ENCODE results near the gene RAB31.

RAB31 gene

DNA sequence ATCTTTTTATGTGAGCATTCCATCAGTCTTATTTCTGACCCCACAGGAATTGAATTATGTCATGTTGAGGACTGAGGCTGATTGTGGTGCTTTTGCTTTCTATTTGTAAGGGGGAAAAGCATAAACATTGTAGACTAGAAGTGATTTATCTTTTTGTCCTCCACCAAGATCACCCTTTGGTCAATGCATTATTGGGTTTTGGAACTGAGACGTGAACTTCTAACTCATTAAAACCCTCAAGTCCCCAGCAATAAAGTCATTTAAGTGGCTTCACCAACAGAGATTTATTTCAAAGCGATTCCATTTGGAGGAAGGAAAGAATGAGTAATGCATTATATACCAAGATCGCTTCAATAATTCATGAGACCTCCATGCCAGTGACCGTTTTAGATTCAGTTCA lies 102.2 kb downstream of the RAB31 start:
- H3K36me3 ChIP-seq (ENCODE audit: control insufficient read depth in 5 of 5, insufficient read depth in 5 of 5, low read length in 5 of 5) = peaks cover 0 to 3% (median 0%) of the 10 kb centered on the region in 5 donors
- H3K4me1 ChIP-seq (ENCODE audit: control insufficient read depth in 5 of 5, insufficient read depth in 5 of 5, low read length in 5 of 5) = peaks cover 4 to 34% (median 27%) of the 10 kb centered on the region in 5 donors
- no peak overlapping the region for H3K9ac ChIP-seq (ENCODE audit: low read length in 5 of 5)
- no peaks in the 10 kb centered on the region for H3K9me3 ChIP-seq (ENCODE audit: control insufficient read depth in 5 of 5, low read length in 5 of 5)
- H3K27ac ChIP-seq (ENCODE audit: low read depth, low read length) = peak overlapping the region; percentile 38
- H3K4me3 ChIP-seq (ENCODE audit: low read depth in 1 of 5, low read length in 5 of 5) = no peak overlapping the region
- no peaks in the 10 kb centered on the region for H3K27me3 ChIP-seq (ENCODE audit: control insufficient read depth in 5 of 5, insufficient read depth in 4 of 5, low read length in 5 of 5)

DNA sequence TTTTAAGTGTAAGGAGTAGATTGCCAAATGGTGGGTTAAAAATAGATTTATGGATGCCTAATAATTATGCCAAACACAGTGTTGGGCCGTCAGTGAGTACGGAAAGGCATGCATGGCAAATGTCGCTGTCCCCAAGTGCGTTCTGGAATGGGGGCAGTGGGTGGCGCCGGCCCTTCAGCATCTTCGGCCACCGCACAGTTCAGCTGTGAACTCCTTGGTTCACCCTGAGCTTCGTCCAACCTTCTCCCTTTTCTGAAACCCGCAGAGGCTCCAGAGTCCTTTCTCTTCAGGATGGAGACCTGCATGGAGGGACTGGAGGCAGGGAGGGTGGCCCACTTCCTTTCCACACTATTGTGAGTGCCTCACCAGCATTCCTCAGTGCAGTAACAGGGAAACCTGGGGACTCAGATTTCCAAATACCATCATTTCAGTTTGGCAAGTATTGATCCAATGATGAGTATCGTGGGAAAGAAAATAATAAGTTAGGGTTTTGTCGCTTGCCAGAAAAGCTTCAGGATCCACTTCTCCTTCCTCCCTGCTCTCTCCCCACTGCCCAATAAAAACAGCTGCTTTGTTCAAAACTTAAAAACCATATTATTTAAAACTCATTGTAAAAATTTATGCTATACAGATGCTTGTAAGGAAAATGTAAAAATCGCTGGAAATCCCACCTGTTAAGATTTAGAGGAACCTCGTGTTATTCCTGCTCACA lies 103.0 kb downstream of the RAB31 start:
- Histone ChIP-seq H3K4me3 (ENCODE audit: low read depth in 1 of 5, low read length in 5 of 5) (no peak overlapping the region), H3K27ac (ENCODE audit: low read depth, low read length) (peak overlapping the region; percentile 38)

DNA sequence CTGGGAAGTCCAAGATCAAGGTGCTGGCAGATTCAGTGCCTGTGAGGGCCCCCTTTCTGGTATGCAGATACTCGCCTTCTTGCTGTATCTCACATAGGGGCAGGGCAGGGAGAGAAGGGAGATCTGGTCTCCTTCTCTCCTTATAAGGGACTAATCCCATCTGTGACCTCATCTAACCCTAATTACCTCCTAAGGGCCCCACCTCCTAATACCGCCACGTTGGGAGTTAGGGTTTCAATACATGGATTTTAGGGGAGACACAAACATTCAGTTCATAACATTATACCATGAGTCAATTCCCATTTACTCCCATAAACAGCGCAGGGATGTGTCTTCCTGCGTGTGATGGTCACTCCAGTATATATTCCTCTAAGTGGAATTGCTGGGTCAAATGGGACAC lies 103.9 kb downstream of the RAB31 start:
- peaks cover 4 to 36% (median 27%) of the 10 kb centered on the region in 5 donors for H3K4me1 ChIP-seq (ENCODE audit: control insufficient read depth in 5 of 5, insufficient read depth in 5 of 5, low read length in 5 of 5)
- H3K27ac ChIP-seq (ENCODE audit: low read depth, low read length) = no peak overlapping the region
- H3K27me3 ChIP-seq (ENCODE audit: control insufficient read depth in 5 of 5, insufficient read depth in 4 of 5, low read length in 5 of 5) = no peaks in the 10 kb centered on the region

More for the DNA sequence above, 103.0 kb downstream of the RAB31 start:
- Histone ChIP-seq H3K36me3 (ENCODE audit: control insufficient read depth in 5 of 5, insufficient read depth in 5 of 5, low read length in 5 of 5) (peaks cover 0 to 6% (median 3%) of the 10 kb centered on the region in 5 donors), H3K9me3 (ENCODE audit: control insufficient read depth in 5 of 5, low read length in 5 of 5) (no peaks in the 10 kb centered on the region), H3K4me1 (ENCODE audit: control insufficient read depth in 5 of 5, insufficient read depth in 5 of 5, low read length in 5 of 5) (peaks cover 4 to 34% (median 27%) of the 10 kb centered on the region in 5 donors), H3K9ac (ENCODE audit: low read length in 5 of 5) (no peak overlapping the region), H3K27me3 (ENCODE audit: control insufficient read depth in 5 of 5, insufficient read depth in 4 of 5, low read length in 5 of 5) (no peaks in the 10 kb centered on the region)

DNA sequence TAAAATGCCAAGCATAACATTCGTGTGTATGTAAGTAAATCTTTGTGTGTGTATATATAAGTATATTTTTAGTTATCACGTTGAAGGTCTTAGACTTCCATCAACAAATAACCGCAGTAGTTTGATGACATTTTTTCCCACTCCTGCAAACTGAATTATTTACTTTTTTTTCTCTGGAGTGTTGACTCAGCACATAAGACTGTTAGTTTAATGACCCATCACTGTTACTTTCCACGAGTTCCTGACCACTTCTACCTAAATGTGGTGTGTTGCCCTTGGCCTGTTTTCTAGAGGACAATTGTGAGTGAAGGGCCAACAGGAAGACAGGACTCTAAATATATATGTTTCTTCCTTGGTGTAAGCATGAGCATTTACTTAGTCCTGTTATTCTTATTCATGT lies 106.3 kb downstream of the RAB31 start:
- Histone ChIP-seq H3K27me3 (ENCODE audit: control insufficient read depth in 5 of 5, insufficient read depth in 4 of 5, low read length in 5 of 5) (no peaks in the 10 kb centered on the region), H3K4me1 (ENCODE audit: control insufficient read depth in 5 of 5, insufficient read depth in 5 of 5, low read length in 5 of 5) (peaks cover 0 to 24% (median 10%) of the 10 kb centered on the region in 5 donors), H3K27ac (ENCODE audit: low read depth, low read length) (no peak overlapping the region), H3K4me3 (ENCODE audit: low read depth in 1 of 5, low read length in 5 of 5) (no peak overlapping the region), H3K36me3 (ENCODE audit: control insufficient read depth in 5 of 5, insufficient read depth in 5 of 5, low read length in 5 of 5) (peaks cover 0 to 11% (median 3%) of the 10 kb centered on the region in 5 donors), H3K9me3 (ENCODE audit: control insufficient read depth in 5 of 5, low read length in 5 of 5) (peaks cover 0 to 4% (median 2%) of the 10 kb centered on the region in 5 donors), H3K9ac (ENCODE audit: low read length in 5 of 5) (no peak overlapping the region)

More for the DNA sequence above, 103.9 kb downstream of the RAB31 start:
- no peak overlapping the region for H3K4me3 ChIP-seq (ENCODE audit: low read depth in 1 of 5, low read length in 5 of 5)
- peaks cover 0 to 6% (median 3%) of the 10 kb centered on the region in 5 donors for H3K36me3 ChIP-seq (ENCODE audit: control insufficient read depth in 5 of 5, insufficient read depth in 5 of 5, low read length in 5 of 5)
- no peak overlapping the region for H3K9ac ChIP-seq (ENCODE audit: low read length in 5 of 5)
- H3K9me3 ChIP-seq (ENCODE audit: control insufficient read depth in 5 of 5, low read length in 5 of 5) = no peaks in the 10 kb centered on the region

DNA sequence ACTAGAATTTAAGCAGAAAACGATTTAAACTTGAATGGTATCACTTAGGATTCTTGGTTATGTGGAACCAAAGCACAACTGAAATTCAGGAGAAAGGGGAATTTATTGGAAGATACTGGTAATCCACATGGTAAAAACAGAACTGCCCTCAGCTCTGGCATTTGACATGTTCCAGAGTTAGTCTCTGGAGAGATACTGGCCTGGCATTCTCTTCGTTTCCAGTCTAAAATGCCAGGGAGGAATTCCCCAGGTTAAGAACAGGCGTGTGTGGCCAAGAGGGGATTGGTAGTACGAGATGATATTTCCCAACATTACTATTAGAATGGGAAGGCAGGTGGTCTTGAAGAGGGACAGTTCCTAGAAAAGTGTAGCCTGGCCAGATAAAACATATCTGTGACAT lies 109.2 kb downstream of the RAB31 start:
- Histone ChIP-seq H3K9me3 (ENCODE audit: control insufficient read depth in 5 of 5, low read length in 5 of 5) (peaks cover 0 to 4% (median 2%) of the 10 kb centered on the region in 5 donors), H3K27me3 (ENCODE audit: control insufficient read depth in 5 of 5, insufficient read depth in 4 of 5, low read length in 5 of 5) (no peaks in the 10 kb centered on the region), H3K36me3 (ENCODE audit: control insufficient read depth in 5 of 5, insufficient read depth in 5 of 5, low read length in 5 of 5) (peaks cover 0 to 11% (median 3%) of the 10 kb centered on the region in 5 donors), H3K4me1 (ENCODE audit: control insufficient read depth in 5 of 5, insufficient read depth in 5 of 5, low read length in 5 of 5) (peaks cover 0 to 6% (median 0%) of the 10 kb centered on the region in 5 donors), H3K9ac (ENCODE audit: low read length in 5 of 5) (no peak overlapping the region), H3K27ac (ENCODE audit: low read depth, low read length) (no peak overlapping the region), H3K4me3 (ENCODE audit: low read depth in 1 of 5, low read length in 5 of 5) (no peak overlapping the region)

DNA sequence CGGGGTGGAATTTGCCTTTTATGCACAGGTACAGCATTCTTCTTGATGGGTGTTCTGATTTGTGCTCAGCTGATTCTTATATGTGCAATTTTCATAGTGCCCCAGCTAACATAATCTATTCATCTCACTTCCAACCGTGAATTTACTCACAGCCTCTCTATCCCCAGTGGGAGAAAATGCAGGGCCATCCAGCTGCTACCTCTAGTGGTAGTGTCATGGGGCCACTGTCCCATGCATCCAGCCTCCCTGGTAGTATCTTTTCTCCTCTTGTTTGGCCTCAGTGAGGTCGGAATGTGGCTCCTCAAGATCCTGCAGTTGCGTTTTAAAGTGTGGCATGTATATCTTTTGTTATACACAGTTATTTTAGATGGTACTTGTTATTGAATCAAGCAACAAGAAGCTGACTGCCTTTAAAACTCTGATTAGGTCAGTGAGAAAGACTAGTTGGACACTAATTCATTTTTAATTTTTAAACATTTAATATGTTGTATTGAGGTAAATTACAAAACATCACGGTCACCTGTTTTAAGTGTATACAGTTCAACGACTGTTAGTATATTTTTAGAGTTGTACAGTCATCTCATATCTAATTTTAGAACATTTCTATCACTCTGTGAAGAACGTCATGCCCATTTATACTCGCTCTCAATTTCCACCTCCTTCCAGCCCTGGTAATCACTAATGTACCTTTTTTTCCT lies 109.8 kb downstream of the RAB31 start:
- H3K27ac ChIP-seq (ENCODE audit: low read depth, low read length) = no peak overlapping the region

DNA sequence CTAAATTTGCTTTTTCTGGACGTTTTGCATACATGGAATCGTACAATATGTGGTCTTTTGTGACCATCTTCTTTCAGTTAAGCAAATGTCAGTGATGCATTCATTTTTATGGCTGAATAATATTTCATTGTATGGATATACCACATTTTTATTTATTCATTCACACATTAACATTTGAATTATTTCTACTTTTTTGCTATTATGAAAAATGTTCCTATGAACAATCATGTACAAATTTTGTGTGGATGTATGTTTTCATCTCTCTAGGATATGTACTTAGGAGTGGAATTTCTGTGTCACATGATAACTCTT lies 110.3 kb downstream of the RAB31 start:
- Histone ChIP-seq H3K4me3 (ENCODE audit: low read depth in 1 of 5, low read length in 5 of 5) (no peak overlapping the region), H3K36me3 (ENCODE audit: control insufficient read depth in 5 of 5, insufficient read depth in 5 of 5, low read length in 5 of 5) (peaks cover 0 to 11% (median 3%) of the 10 kb centered on the region in 5 donors), H3K4me1 (ENCODE audit: control insufficient read depth in 5 of 5, insufficient read depth in 5 of 5, low read length in 5 of 5) (peaks cover 0 to 6% (median 0%) of the 10 kb centered on the region in 5 donors), H3K9me3 (ENCODE audit: control insufficient read depth in 5 of 5, low read length in 5 of 5) (peaks cover 0 to 4% (median 2%) of the 10 kb centered on the region in 5 donors), H3K27me3 (ENCODE audit: control insufficient read depth in 5 of 5, insufficient read depth in 4 of 5, low read length in 5 of 5) (no peaks in the 10 kb centered on the region), H3K27ac (ENCODE audit: low read depth, low read length) (no peak overlapping the region), H3K9ac (ENCODE audit: low read length in 5 of 5) (no peak overlapping the region)

More for the DNA sequence above, 109.8 kb downstream of the RAB31 start:
- Histone ChIP-seq H3K36me3 (ENCODE audit: control insufficient read depth in 5 of 5, insufficient read depth in 5 of 5, low read length in 5 of 5) (peaks cover 0 to 11% (median 3%) of the 10 kb centered on the region in 5 donors), H3K27me3 (ENCODE audit: control insufficient read depth in 5 of 5, insufficient read depth in 4 of 5, low read length in 5 of 5) (no peaks in the 10 kb centered on the region), H3K4me3 (ENCODE audit: low read depth in 1 of 5, low read length in 5 of 5) (no peak overlapping the region), H3K4me1 (ENCODE audit: control insufficient read depth in 5 of 5, insufficient read depth in 5 of 5, low read length in 5 of 5) (peaks cover 0 to 6% (median 0%) of the 10 kb centered on the region in 5 donors), H3K9ac (ENCODE audit: low read length in 5 of 5) (no peak overlapping the region), H3K9me3 (ENCODE audit: control insufficient read depth in 5 of 5, low read length in 5 of 5) (peaks cover 0 to 4% (median 2%) of the 10 kb centered on the region in 5 donors)

DNA sequence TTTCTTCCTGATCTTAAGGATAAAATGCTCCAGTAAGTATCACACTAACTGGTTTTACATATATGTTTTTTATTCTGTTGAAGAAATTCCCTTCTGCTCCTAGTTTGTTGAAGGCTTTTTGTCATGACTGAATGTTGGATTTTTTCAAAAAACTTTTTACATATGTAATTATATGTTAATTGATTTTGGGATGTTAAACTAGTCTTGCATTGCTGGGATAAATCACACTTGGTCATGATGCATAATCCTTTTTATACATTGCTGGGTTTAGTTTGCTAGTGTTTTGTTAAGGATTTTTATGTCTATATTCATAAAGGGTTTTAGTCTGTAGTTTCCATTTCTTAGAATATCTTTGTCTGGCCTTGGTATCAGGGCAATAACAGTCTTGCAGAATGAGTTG lies 112.0 kb downstream of the RAB31 start:
- Histone ChIP-seq H3K36me3 (ENCODE audit: control insufficient read depth in 5 of 5, insufficient read depth in 5 of 5, low read length in 5 of 5) (peaks cover 0 to 9% (median 3%) of the 10 kb centered on the region in 5 donors), H3K27ac (ENCODE audit: low read depth, low read length) (no peak overlapping the region), H3K9me3 (ENCODE audit: control insufficient read depth in 5 of 5, low read length in 5 of 5) (peaks cover 0 to 4% (median 2%) of the 10 kb centered on the region in 5 donors), H3K4me3 (ENCODE audit: low read depth in 1 of 5, low read length in 5 of 5) (no peak overlapping the region), H3K4me1 (ENCODE audit: control insufficient read depth in 5 of 5, insufficient read depth in 5 of 5, low read length in 5 of 5) (peaks cover 4 to 22% (median 15%) of the 10 kb centered on the region in 5 donors), H3K9ac (ENCODE audit: low read length in 5 of 5) (no peak overlapping the region), H3K27me3 (ENCODE audit: control insufficient read depth in 5 of 5, insufficient read depth in 4 of 5, low read length in 5 of 5) (no peaks in the 10 kb centered on the region)

DNA sequence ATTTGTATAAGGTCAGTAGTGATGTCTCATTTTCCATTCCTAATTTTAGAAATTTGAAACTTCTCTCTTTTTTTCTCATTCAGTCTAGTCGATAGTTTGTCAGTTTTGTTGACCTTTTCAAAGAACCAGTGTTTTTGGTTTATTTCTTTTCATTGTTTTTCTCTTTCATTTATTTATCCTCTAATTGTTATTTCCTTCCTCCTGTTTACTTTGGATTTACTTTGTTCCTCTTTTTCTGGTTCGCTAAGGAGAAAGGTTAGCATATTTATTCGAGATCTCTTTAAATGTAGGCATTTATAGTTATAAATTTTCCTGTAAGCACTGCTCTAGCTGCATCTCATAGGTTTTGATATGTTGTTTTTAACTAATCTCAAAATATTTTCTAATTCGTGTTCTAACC lies 112.6 kb downstream of the RAB31 start:
- H3K27ac ChIP-seq (ENCODE audit: low read depth, low read length) = no peak overlapping the region
- H3K4me3 ChIP-seq (ENCODE audit: low read depth in 1 of 5, low read length in 5 of 5) = no peak overlapping the region
- H3K27me3 ChIP-seq (ENCODE audit: control insufficient read depth in 5 of 5, insufficient read depth in 4 of 5, low read length in 5 of 5) = no peaks in the 10 kb centered on the region
- H3K4me1 ChIP-seq (ENCODE audit: control insufficient read depth in 5 of 5, insufficient read depth in 5 of 5, low read length in 5 of 5) = peaks cover 7 to 28% (median 21%) of the 10 kb centered on the region in 5 donors
- no peak overlapping the region for H3K9ac ChIP-seq (ENCODE audit: low read length in 5 of 5)
- peaks cover 0 to 8% (median 3%) of the 10 kb centered on the region in 5 donors for H3K36me3 ChIP-seq (ENCODE audit: control insufficient read depth in 5 of 5, insufficient read depth in 5 of 5, low read length in 5 of 5)
- H3K9me3 ChIP-seq (ENCODE audit: control insufficient read depth in 5 of 5, low read length in 5 of 5) = peaks cover 0 to 4% (median 2%) of the 10 kb centered on the region in 5 donors

DNA sequence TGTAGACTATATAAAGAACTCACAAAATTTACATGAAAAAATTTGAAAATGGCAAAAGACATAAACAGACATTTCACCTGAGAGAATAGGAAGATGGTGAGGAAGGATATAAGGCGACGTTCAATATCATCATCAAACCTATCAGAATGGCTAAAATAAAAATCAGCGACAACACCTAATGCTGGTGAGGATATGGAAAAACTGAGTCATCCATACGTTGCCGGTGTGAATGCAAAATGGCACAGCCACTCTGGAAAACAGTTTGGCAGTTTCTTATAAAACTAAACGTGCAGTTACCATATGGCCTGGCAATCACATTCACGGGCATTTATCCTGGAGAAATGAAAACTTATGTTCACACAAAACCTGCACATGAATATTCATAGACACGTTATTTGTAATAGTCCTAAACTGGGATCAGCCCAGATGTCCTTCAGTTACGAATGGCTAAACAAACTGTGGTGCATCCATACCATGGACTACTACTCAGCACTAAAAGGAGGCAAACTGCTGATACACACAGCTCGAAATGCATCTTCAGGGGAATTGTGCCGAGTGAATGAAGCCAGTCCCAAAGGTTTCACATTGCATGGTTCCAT lies 114.6 kb downstream of the RAB31 start:
- H3K27ac ChIP-seq (ENCODE audit: low read depth, low read length) = no peak overlapping the region
- H3K9me3 ChIP-seq (ENCODE audit: control insufficient read depth in 5 of 5, low read length in 5 of 5) = peaks cover 0 to 4% (median 2%) of the 10 kb centered on the region in 5 donors
- H3K27me3 ChIP-seq (ENCODE audit: control insufficient read depth in 5 of 5, insufficient read depth in 4 of 5, low read length in 5 of 5) = no peaks in the 10 kb centered on the region
- H3K4me1 ChIP-seq (ENCODE audit: control insufficient read depth in 5 of 5, insufficient read depth in 5 of 5, low read length in 5 of 5) = peaks cover 7 to 36% (median 31%) of the 10 kb centered on the region in 5 donors
- no peak overlapping the region for H3K4me3 ChIP-seq (ENCODE audit: low read depth in 1 of 5, low read length in 5 of 5)
- peaks cover 0 to 3% (median 0%) of the 10 kb centered on the region in 5 donors for H3K36me3 ChIP-seq (ENCODE audit: control insufficient read depth in 5 of 5, insufficient read depth in 5 of 5, low read length in 5 of 5)
- no peak overlapping the region for H3K9ac ChIP-seq (ENCODE audit: low read length in 5 of 5)

Data from subcutaneous abdominal adipose tissue (tissue), 5 donors.